ENCODE results near the gene NAV3.

GRCh38 chr12:78090266-78090665 is 259.6 kb downstream of the NAV3 start:
- TF ChIP-seq CTCF (conservative IDR thresholded peaks at IDR 0.05; ENCODE audit: low read depth, low read length) (no peak), EZH2 (IDR thresholded peaks at IDR 0.05; ENCODE audit: low read length, unreplicated experiment) (no peak)

All from PC-3 (cell line).